Calu3 (cell line): ENCODE data around the gene CNTROB. TPM values are rescaled to one million over a fixed set of nuclear protein-coding genes. Genes with fewer than 3 reads are reported as not detected.
"Not testable (repeated sequence)": the region's sequence is repeated elsewhere in the genome, so short reads cannot be mapped to it uniquely, and the experiment has no call there.

ENCODE experiments used
- BruUV-seq: library from RNA; stranded (reverse); fragments of 400-500 nt; replicated peaks from 2 replicates; lab custom pipeline; 2021; lab: Mats Ljungman, UMichigan
- CTCF ChIA-PET: fragments of 300-600 bp; sonication (Branson Sonifier 250); formaldehyde crosslinking; loops from one replicate; lab custom pipeline; 2022; ENCODE audit warnings: antibody characterized with exemption; lab: Charles Lee
- DNase-seq: peaks from one replicate; pipeline ENCODE4 v3.0.0; 2022
- H3K27ac Mint-ChIP-seq: one replicate; pipeline ENCODE4 v1.8.0; 2022; ENCODE audit warnings: mixed read lengths; ENCODE audit not compliant: unreplicated experiment
- H3K27me3 Mint-ChIP-seq: one replicate; pipeline ENCODE4 v1.8.0; 2022; ENCODE audit warnings: mixed read lengths; ENCODE audit not compliant: unreplicated experiment
- H3K36me3 Mint-ChIP-seq: one replicate; pipeline ENCODE4 v1.8.0; 2022; ENCODE audit warnings: mild to moderate bottlenecking, moderate library complexity, mixed read lengths; ENCODE audit not compliant: insufficient read depth, unreplicated experiment
- H3K4me1 Mint-ChIP-seq: one replicate; pipeline ENCODE4 v1.8.0; 2022; ENCODE audit warnings: mild to moderate bottlenecking, low read depth, mixed read lengths; ENCODE audit not compliant: unreplicated experiment
- H3K4me3 Mint-ChIP-seq: one replicate; pipeline ENCODE4 v1.8.0; 2022; ENCODE audit warnings: mild to moderate bottlenecking, low read depth, moderate library complexity, mixed read lengths; ENCODE audit not compliant: unreplicated experiment
- H3K9me3 Mint-ChIP-seq: one replicate; pipeline ENCODE4 v1.8.0; 2022; ENCODE audit warnings: low read depth, mixed read lengths; ENCODE audit not compliant: unreplicated experiment
- intact Hi-C: fragments of 100-400 bp; cut with micrococcal nuclease; formaldehyde crosslinking; loops from one replicate; pipeline ENCODE4 v1.10.0; 2022; ENCODE audit not compliant: unreplicated experiment
- total RNA-seq: library from RNA; stranded (reverse); gene quantifications from 2 replicates; pipeline ENCODE4 v1.2.3, GENCODE V29; 2022
- TF ChIP-seq, protein P1 (sequence below): fragments of 200-600 bp; IDR thresholded peaks from one replicate; pipeline ENCODE4 v1.8.0; 2022; ENCODE audit warnings: antibody characterized with exemption; ENCODE audit not compliant: unreplicated experiment

The CNTROB gene
- total RNA-seq, 1 experiment from 2014 or later = 28.2 TPM

DNA sequence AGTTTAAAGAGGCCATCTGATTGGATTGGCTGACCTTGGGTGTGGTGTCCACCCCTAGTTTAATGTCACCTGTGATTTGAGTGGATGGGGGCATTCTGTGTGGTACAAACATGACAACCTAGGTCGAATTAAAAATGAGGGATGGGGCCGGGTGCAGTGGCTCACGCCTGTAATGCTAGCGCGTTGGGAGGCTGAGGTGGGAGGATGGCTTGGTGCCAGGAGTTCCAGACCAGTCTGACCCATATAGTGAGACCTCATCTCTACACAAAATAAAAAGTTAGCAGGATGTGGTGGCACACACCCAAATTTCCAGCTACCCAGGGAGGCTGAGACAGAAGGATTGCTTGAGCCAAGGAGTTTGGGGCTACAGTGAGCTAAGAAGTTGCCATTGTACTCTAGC lies 14.4 kb downstream of the CNTROB start:
- Mint-ChIP-seq H3K4me1 (no peaks in the 10 kb centered on the region), H3K9me3 (no peaks in the 10 kb centered on the region), H3K27me3 (no peaks in the 10 kb centered on the region), H3K36me3 (peaks cover 25% of the 10 kb centered on the region), H3K4me3 (no peak overlapping the region), H3K27ac (no peak overlapping the region)
- no peak for DNase-seq
- TF ChIP-seq, protein P1, sequence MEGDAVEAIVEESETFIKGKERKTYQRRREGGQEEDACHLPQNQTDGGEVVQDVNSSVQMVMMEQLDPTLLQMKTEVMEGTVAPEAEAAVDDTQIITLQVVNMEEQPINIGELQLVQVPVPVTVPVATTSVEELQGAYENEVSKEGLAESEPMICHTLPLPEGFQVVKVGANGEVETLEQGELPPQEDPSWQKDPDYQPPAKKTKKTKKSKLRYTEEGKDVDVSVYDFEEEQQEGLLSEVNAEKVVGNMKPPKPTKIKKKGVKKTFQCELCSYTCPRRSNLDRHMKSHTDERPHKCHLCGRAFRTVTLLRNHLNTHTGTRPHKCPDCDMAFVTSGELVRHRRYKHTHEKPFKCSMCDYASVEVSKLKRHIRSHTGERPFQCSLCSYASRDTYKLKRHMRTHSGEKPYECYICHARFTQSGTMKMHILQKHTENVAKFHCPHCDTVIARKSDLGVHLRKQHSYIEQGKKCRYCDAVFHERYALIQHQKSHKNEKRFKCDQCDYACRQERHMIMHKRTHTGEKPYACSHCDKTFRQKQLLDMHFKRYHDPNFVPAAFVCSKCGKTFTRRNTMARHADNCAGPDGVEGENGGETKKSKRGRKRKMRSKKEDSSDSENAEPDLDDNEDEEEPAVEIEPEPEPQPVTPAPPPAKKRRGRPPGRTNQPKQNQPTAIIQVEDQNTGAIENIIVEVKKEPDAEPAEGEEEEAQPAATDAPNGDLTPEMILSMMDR = no peak
- intact Hi-C loops = no loop called here
- BruUV-seq = no TSS peak
- CTCF ChIA-PET = interaction anchor here (0.7 kb wide), 2 partner anchors 25 to 44 kb away, joined by 4 read pairs; no protein-coding TSS in a partner anchor

DNA sequence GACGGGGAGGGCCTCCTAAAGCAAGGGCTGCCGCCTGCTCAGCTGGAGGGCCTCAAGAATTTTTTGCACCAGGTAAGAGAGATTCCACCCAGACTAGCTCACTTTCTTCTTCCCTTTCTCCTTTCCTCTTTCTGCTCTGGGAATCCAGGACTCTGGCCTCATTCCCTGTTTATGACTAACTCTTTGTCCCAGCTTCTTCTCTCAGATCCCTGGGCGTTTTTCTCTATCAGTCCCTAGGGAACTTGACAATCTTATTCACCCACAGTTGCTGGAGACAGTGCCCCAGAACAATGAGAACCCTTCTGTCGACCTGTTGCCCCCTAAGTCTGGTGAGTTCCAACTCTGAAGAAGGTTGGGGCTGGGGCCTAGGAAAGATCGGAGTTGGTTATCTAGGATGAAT lies 15.6 kb downstream of the CNTROB start:
- H3K9me3 Mint-ChIP-seq = no peaks in the 10 kb centered on the region
- intact Hi-C loops = no loop called here
- TF ChIP-seq, protein P1 = no peak
- peaks cover 25% of the 10 kb centered on the region for H3K36me3 Mint-ChIP-seq
- no peak overlapping the region for H3K27ac Mint-ChIP-seq
- DNase-seq = no peak
- BruUV-seq = no TSS peak
- H3K4me3 Mint-ChIP-seq = no peak overlapping the region
- CTCF ChIA-PET = no interaction called here
- H3K4me1 Mint-ChIP-seq = no peaks in the 10 kb centered on the region
- H3K27me3 Mint-ChIP-seq = no peaks in the 10 kb centered on the region

DNA sequence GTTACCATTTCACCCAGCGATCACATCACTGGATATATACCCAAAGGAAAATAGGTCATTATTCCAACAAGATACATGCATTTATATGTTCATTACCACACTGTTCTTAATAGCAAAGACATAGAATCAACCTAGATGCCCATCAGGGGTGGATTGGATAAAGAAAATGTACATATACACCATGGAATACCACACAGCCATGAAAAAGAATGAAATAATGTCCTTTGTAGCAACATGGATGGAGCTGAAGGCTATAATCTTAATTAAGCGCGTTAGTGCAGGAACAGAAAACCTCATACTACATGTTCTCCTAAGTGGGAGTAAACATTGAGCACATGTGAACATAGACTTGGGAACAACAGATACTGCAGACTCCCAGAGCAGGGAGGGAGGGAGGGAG lies 18.6 kb downstream of the CNTROB start:
- TF ChIP-seq, protein P1 = no peak
- CTCF ChIA-PET = no interaction called here
- BruUV-seq = no TSS peak
- intact Hi-C loops = no loop called here
- no peaks in the 10 kb centered on the region for H3K4me1 Mint-ChIP-seq
- H3K4me3 Mint-ChIP-seq = no peak overlapping the region
- no peaks in the 10 kb centered on the region for H3K27me3 Mint-ChIP-seq
- peaks cover 17% of the 10 kb centered on the region for H3K36me3 Mint-ChIP-seq
- no peak overlapping the region for H3K27ac Mint-ChIP-seq
- no peaks in the 10 kb centered on the region for H3K9me3 Mint-ChIP-seq
- no peak for DNase-seq

DNA sequence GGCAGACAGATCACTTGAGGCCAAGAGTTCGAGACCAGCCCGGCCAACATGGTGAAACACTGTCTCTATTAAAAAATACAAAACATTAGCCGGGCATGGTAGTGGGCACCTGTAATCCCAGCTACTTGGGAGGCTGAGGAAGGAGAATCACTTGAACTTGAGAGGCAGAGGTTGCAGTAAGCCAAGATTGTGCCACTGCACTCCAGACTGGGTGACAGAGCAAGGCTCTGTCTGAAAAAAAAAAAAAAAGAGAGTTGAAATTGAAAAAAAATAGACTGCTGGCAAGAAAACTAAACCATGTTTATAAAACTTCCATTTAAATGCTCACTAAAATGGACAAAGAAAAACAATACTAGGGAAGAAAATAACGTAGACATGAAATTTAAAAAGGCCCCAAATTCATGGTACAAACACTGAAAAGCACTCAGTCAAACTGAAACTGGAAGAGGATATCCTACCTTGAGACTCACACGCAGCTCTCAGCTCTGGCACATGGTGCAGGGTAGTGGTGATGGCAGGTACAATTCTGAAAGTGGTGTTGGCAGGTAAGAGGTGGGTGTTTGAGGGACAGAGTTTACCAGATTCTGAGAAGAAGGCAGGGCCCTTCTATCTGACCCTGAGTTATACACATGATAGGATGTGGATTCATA lies 19.3 kb downstream of the CNTROB start:
- Mint-ChIP-seq H3K9me3 (no peaks in the 10 kb centered on the region), H3K4me1 (no peaks in the 10 kb centered on the region), H3K27ac (no peak overlapping the region), H3K4me3 (no peak overlapping the region), H3K27me3 (no peaks in the 10 kb centered on the region), H3K36me3 (peaks cover 17% of the 10 kb centered on the region)
- TF ChIP-seq, protein P1 = no peak
- intact Hi-C loops = no loop called here
- BruUV-seq = no TSS peak
- CTCF ChIA-PET = no interaction called here
- DNase-seq = no peak

DNA sequence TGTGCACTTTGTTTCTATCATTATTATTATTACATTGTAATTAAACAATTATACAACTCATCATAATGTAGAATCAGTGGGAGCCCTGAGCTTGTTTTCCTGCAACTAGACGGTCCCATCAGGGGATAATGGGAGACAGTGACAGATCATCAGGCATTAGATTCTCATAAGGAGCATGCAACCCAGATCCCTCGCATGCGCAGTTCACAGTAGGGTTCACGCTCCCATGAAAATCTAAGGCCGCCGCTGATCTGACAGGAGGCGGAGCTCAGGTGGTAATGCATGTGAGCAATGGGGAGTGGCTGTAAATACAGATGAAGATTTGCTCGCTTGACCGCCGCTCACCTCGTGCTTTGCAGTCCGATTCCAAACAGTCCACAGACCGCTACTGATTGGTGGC lies 21.3 kb downstream of the CNTROB start:
- intact Hi-C loops, H3K27me3 Mint-ChIP-seq, CTCF ChIA-PET, DNase-seq, H3K4me1 Mint-ChIP-seq, BruUV-seq, H3K4me3 Mint-ChIP-seq, H3K36me3 Mint-ChIP-seq, H3K27ac Mint-ChIP-seq, H3K9me3 Mint-ChIP-seq: not testable (repeated sequence)
